BJ (cell line): ENCODE results near the gene ZNF217. TPM values are rescaled to one million over a fixed set of nuclear protein-coding genes. Genes with fewer than 3 reads are reported as not detected.
"Not testable (repeated sequence)": the region's sequence is repeated elsewhere in the genome, so short reads cannot be mapped to it uniquely, and the experiment has no call there.

Source experiments
- CTCF ChIA-PET: fragments of 350-600 bp; formaldehyde crosslinking; extraction: SDS; loops from one replicate; lab custom pipeline; 2021; ENCODE audit warnings: antibody characterized with exemption, inconsistent platforms; lab: Yijun Ruan, JAX
- POLR2A ChIA-PET: fragments of 300-600 bp; sonication (Branson Sonifier 250); formaldehyde crosslinking; extraction: SDS; loops from one replicate; lab custom pipeline; 2021; ENCODE audit warnings: antibody characterized with exemption; lab: Charles Lee
- DNase-seq: peaks from one replicate; pipeline ENCODE4 v3.0.0-alpha.2; 2011; ENCODE audit warnings: low read depth
- H3K27me3 ChIP-seq: 2 replicates; pipeline ENCODE4 v1.6.0; 2011; ENCODE audit warnings: low read length; ENCODE audit not compliant: control insufficient read depth, insufficient read depth
- H3K36me3 ChIP-seq: 2 replicates; pipeline ENCODE4 v1.5.1; 2011; ENCODE audit warnings: low read length; ENCODE audit not compliant: control insufficient read depth, insufficient read depth
- H3K4me3 ChIP-seq: 2 replicates; pipeline ENCODE4 v1.5.1; 2011; ENCODE audit warnings: low read depth, mild to moderate bottlenecking, control low read depth, low read length
- polyA plus RNA-seq: library from polyadenylated mRNA; depleted of rRNA; stranded (reverse); fragments of >200 nt; gene quantifications from 2 replicates; pipeline ENCODE4 v1.2.3, GENCODE V29; 2011
- TF ChIP-seq, protein P1 (sequence below): IDR thresholded peaks from 2 replicates; pipeline ENCODE4 v1.5.1; 2011; ENCODE audit warnings: low read depth, mild to moderate bottlenecking, control low read depth, inconsistent platforms, low read length, moderate library complexity; ENCODE audit not compliant: insufficient read depth

The ZNF217 gene
- polyA plus RNA-seq, 1 experiment, result 9.4 TPM

DNA sequence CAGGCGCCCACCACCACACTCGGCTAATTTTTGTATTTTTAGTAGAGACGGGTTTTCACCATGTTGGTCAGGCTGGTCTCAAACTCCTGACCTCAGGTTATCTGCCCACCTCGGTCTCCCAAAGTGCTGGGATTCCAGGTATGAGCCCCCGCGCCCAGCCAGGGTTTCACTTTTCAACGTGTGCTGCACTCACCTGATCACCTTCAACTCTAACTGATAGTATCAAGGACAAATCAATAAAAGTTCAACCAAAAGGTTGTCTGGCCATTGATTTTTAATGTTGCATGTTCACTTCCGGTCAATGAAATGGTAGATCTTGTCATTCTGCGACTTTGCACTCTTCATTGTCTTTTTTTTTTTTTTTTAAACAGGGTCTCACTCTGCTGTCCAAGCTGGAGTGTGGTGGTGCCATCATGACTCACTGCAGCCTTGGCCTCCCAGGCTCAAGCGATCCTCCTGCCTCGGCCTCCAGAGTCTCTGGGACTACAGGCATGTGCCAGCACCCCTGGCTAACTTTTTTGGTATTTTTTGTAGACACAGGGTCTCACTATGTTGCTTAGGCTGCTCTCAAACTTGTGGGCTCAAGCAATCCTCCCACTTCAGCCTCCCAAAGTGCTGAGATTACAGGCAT, 37.3 kb downstream of the ZNF217 start:
- H3K36me3 ChIP-seq, result no peaks in the 10 kb centered on the region
- CTCF ChIA-PET, result interaction anchor here (1.1 kb wide), 1 partner anchor 9 kb away, joined by 5 read pairs; no protein-coding TSS in a partner anchor
- H3K27me3 ChIP-seq, result no peaks in the 10 kb centered on the region
- POLR2A ChIA-PET, result no interaction called here
- no peak for DNase-seq
- TF ChIP-seq, protein P1, sequence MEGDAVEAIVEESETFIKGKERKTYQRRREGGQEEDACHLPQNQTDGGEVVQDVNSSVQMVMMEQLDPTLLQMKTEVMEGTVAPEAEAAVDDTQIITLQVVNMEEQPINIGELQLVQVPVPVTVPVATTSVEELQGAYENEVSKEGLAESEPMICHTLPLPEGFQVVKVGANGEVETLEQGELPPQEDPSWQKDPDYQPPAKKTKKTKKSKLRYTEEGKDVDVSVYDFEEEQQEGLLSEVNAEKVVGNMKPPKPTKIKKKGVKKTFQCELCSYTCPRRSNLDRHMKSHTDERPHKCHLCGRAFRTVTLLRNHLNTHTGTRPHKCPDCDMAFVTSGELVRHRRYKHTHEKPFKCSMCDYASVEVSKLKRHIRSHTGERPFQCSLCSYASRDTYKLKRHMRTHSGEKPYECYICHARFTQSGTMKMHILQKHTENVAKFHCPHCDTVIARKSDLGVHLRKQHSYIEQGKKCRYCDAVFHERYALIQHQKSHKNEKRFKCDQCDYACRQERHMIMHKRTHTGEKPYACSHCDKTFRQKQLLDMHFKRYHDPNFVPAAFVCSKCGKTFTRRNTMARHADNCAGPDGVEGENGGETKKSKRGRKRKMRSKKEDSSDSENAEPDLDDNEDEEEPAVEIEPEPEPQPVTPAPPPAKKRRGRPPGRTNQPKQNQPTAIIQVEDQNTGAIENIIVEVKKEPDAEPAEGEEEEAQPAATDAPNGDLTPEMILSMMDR, result no peak
- no peak overlapping the region for H3K4me3 ChIP-seq

DNA sequence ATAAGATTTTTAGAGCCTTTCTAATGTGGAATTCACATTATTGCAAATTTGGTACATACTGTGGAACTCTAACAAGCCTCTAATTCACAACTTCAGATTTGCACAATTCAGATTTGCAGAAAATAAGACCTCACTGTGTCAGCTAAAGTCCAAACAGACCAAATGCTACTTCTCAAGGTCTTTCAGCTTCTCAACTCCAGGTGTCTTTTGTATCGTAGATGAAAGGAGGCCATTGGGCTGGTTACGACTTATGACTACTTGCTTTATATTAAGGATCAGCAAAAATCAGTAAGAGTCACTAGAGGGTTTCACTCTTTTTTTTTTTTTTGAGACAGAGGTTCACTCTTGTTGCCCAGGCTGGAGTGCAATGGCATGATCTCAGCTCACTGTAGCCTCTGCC, 37.8 kb downstream of the ZNF217 start:
- ChIA-PET CTCF (interaction anchor here (0.6 kb wide), 1 partner anchor 386 kb away, joined by 3 read pairs; no protein-coding TSS in a partner anchor), POLR2A (no interaction called here)
- H3K36me3 ChIP-seq, result no peaks in the 10 kb centered on the region
- no peak for DNase-seq
- H3K27me3 ChIP-seq, result no peaks in the 10 kb centered on the region
- no peak overlapping the region for H3K4me3 ChIP-seq
- TF ChIP-seq, protein P1, result no peak

DNA sequence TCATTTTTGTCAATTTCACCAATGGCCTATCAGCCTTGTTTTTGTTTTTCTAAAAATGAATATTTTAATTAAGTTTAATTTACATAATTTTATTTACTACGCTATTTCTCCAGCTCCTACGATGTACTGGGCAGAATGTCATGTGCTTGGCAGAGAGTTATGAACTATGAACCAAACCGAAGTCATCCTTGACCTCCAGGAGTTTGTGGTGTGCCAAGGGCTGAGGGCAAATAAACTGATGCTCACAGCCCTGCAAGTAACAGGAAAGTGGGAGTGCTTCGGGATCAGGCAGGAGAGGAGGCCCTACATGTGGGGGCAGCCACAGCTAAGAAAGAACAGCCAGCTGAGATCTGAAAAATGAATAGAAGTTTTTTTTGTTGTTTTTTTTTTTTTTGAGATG, 38.6 kb downstream of the ZNF217 start:
- TF ChIP-seq, protein P1, result no peak
- DNase-seq, result no peak
- CTCF ChIA-PET, result interaction anchor here (0.6 kb wide), 1 partner anchor 387 kb away, joined by 3 read pairs; no protein-coding TSS in a partner anchor

DNA sequence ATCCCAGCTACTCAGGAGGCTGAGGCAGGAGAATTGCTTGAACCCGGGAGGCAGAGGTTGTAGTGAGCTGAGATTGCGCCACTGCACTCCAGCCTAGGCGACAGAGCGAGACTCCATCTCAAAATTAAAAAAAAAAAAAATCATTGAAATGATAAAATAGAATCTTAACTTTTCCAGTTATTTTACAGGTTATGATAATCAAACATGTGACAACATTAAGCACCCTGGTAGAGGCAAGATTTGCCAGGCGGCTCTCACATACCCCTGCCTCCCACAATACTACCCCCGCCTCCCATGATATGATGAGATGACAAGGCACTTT, 41.1 kb downstream of the ZNF217 start:
- POLR2A ChIA-PET, H3K27me3 ChIP-seq, H3K4me3 ChIP-seq, CTCF ChIA-PET, H3K36me3 ChIP-seq, DNase-seq: not testable (repeated sequence)

More for the DNA sequence above, 38.6 kb downstream of the ZNF217 start:
- Histone ChIP-seq H3K36me3 (no peaks in the 10 kb centered on the region), H3K27me3 (no peaks in the 10 kb centered on the region), H3K4me3 (no peak overlapping the region)
- POLR2A ChIA-PET, result no interaction called here

DNA sequence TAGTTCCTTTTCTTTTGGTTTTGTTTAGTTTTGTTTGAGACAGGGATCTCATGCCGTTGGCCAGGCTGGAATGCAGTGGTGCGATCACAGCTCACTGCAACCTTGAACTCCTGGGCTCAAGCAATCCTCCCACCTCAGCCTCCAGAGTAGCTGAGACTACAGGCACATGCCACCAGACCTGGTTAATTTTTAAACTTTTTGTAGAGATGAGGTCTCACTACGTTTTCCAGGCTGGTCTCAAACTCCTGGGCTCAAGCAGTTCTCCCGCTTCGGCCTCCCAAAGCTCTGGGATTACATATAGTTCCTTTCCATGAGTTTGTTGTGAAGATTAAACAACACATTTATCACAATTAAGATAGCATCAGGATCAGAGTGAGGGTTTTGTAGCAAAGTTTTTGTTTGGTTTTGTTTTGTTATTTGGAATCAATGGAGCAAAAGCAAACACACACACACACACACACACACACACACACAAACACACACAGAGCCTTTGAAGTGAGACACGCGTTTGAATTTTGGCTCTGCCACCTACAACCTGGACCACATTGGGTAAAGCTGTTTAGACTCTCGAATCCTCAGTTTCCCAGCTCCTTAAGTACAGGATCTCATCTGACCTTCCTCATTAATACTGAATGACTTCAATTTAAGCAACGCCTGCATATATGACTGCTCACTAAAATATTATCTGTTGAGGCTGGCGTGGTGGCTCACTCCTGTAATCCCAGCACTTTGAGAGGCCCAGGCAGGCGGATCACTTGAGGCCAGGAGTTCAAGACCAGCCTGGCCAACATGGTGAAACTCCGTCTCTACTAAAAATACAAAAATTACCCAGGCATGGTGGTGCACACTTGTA, 41.7 kb downstream of the ZNF217 start:
- CTCF ChIA-PET, result interaction anchor here (1.1 kb wide), 1 partner anchor 59 kb away, joined by 3 read pairs; no protein-coding TSS in a partner anchor
- H3K27me3 ChIP-seq, POLR2A ChIA-PET, H3K36me3 ChIP-seq, DNase-seq, H3K4me3 ChIP-seq: not testable (repeated sequence)
